H7 (cell line): ENCODE results near the gene AK6. TPM values are rescaled to one million over a fixed set of nuclear protein-coding genes. Genes with fewer than 3 reads are reported as not detected.

Experiments used
- DNase-seq: peaks from one replicate; pipeline ENCODE4 v3.0.0; 2012
- H3K27me3 ChIP-seq: 2 replicates; pipeline ENCODE4 v1.6.0; 2011; ENCODE audit warnings: mild to moderate bottlenecking, low read length; ENCODE audit not compliant: control insufficient read depth, insufficient read depth
- H3K36me3 ChIP-seq: replicated peaks from 2 replicates; pipeline ENCODE4 v1.5.1; 2011; ENCODE audit warnings: low read length; ENCODE audit not compliant: control insufficient read depth, insufficient read depth
- H3K4me3 ChIP-seq: 2 replicates; pipeline ENCODE4 v1.5.1; 2011; ENCODE audit warnings: low read depth, mild to moderate bottlenecking, control low read depth, low read length, moderate library complexity; ENCODE audit not compliant: insufficient read depth
- total RNA-seq: library from RNA; depleted of rRNA; stranded (reverse); fragments of >200 nt; shearing (Covaris generic); gene quantifications from 2 replicates; pipeline ENCODE4 v1.2.3, GENCODE V29; 2014; rRNA removed

The AK6 gene
- total RNA-seq, 1 experiment from 2014 or later = 34.2 TPM

DNA sequence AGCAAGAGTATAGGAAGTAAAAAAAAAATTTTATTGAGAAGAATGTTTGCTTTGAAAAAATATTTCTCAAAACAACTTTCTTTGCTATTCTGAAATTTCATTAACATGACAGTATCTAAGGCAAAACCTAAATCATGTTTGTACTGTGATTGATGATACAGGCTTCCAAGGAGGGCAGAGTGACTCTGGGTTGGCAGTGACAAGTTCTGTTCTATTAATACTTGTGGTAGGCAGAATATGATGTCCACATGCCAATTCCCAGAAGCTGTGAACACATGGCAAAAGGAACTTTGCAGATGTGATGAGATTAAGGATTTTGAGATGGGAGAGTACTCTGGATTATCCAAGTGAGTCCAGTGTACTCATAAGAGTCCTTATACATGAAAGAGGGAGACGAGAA is 53.3 kb downstream of the AK6 start:
- Histone ChIP-seq H3K4me3 (no peak overlapping the region), H3K36me3 (no peaks in the 10 kb centered on the region; the same call in 1 of the 2 replicates), H3K27me3 (no peaks in the 10 kb centered on the region)
- no peak for DNase-seq

DNA sequence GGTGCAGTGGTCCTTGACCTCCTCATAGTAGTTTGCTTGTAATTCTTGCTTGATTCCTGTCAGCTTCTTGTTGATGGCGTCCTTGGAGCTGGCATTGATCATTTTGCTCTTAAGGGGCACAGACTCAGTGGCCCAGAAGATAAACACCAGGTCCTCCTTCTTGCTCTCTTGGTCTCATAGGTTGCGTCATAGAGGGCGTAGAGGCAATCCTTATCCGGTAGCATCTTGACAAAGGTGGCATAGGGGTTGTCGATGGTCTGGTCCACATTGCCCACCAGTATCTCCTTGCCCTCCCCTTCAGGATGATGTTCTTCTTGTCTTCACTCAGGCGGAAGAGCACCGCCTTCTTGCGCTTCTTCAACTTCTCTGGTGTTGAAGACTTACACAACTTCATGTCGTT is 55.9 kb downstream of the AK6 start:
- no peak for DNase-seq
- no peaks in the 10 kb centered on the region; the same call in 1 of the 2 replicates for H3K36me3 ChIP-seq
- no peak overlapping the region for H3K4me3 ChIP-seq
- no peaks in the 10 kb centered on the region for H3K27me3 ChIP-seq

DNA sequence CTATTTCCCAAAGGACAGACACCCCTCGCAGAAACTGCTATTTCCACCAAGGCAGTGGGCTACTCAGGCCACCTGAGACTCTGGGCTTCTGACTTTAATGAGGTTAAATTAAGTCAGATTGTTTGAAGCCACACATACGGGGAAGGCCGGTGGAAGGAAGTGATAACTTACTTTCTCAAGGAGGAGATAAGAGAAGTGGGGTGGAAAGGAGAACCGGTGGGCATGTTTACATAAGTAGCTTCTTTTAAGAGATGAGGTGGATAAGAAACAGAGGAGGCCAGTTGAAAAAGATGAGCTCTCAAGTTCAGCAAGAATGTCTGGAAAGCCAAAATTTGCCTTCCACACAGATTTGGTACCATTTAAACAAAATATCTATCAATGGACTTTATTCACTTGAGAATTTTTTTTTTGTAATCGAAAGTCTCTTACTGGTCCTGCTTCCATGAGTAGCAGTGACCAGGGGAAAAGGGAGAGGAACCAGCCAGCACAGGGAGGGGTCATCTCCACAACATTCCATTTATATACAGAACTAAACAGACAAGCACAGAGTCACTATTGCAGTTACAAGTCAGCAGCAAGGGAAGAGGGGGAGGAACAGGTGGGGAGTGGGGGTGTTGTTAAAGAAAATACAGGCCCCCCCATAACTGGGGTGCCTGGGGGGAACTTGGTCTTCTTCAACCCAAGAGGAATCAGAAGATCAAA is 56.7 kb downstream of the AK6 start:
- H3K4me3 ChIP-seq = no peak overlapping the region

DNA sequence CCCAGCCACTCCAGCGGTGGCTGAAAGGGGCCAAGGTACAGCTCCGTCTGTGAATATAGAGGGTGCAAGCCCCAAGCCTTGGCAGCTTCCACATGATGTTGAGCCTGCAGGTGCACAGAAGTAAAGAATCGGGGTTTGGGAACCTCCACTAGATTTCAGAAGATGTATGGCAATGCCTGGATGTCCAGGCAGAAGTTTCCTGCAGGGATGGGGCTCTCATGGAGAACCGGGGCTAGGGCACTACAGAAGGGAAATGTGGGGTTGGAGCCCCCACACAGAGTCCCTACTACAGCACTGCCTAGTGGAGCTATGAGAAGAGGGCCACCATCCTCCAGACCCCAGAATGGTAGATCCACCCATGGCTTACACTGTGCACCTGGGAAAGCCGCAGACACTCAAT is 59.9 kb downstream of the AK6 start:
- Histone ChIP-seq H3K36me3 (no peaks in the 10 kb centered on the region; the same call in 1 of the 2 replicates), H3K27me3 (no peaks in the 10 kb centered on the region), H3K4me3 (no peak overlapping the region)
- DNase-seq = no peak

More for the DNA sequence above, 56.7 kb downstream of the AK6 start:
- no peak for DNase-seq
- Histone ChIP-seq H3K36me3 (no peaks in the 10 kb centered on the region; the same call in 1 of the 2 replicates), H3K27me3 (no peaks in the 10 kb centered on the region)

DNA sequence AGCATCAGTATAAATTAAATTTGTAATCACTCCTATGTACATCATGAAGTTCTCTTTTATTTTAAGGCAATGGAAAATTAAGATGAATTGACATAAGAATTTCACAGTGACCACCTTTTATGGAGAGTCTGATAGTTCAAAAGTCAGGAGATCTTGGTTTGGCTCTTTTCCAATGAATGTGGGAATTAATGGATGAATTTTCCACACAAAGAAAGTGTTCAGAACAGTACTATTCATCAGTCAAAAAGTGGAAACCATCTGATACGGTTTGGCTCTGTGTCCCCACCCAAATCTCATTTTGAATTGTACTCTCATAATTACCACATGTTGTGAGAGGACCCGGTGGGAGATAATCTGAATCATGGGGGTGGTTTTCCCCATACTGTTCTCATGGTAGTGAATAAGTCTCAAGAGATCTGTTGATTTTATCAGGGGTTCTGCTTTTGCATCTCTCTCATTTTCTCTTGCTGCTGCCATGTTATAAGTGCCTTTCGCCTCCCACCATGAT is 61.2 kb downstream of the AK6 start:
- Histone ChIP-seq H3K36me3 (no peaks in the 10 kb centered on the region), H3K27me3 (no peaks in the 10 kb centered on the region), H3K4me3 (no peak overlapping the region)
- no peak for DNase-seq

DNA sequence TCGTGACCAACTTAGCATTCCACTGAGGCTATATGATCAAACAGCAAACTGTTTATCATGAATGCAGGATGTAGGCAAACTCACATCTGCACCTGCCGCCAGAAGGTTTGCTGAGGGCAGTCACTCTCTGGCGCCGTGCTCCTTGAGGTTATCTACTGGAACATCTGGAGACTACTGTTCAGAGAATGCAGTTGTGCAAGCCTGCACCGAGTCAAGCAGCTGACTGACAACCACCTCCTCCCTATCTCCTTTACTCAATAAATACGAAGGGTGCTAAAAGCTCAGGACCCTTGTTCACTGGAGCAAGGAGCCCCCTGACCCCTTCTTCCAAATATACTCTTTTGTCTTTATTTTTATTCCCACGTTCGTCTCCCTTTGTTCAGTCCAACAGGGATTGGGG is 63.8 kb downstream of the AK6 start:
- H3K4me3 ChIP-seq = no peak overlapping the region
- H3K36me3 ChIP-seq = no peaks in the 10 kb centered on the region
- no peak for DNase-seq
- no peaks in the 10 kb centered on the region for H3K27me3 ChIP-seq

Other genes starting within 250 kb of the AK6 start
- gene CCNB1, start 202.4 kb downstream of the AK6 start, total RNA-seq = 328 and 432 TPM in 2 replicates
- 101 and 132 TPM in 2 replicates for gene CENPH, start 179.9 kb downstream of the AK6 start, total RNA-seq
- gene CDK7, start 134.6 kb downstream of the AK6 start, total RNA-seq = 43.9 and 67.9 TPM in 2 replicates
- gene CCDC125, start 36.7 kb downstream of the AK6 start, total RNA-seq = 0.30 TPM in 1 of 2 replicates, not detected in the other
- 84.4 and 105 TPM in 2 replicates for gene TAF9, start within 50 bp of the AK6 start, total RNA-seq
- gene RAD17, start 298 bp upstream of the AK6 start, total RNA-seq = 39.1 TPM in 2 replicates
- gene MARVELD2, start 45.6 kb upstream of the AK6 start, total RNA-seq = 15.6 and 19.9 TPM in 2 replicates
- gene OCLN, start 123.3 kb upstream of the AK6 start, total RNA-seq = 33.3 and 39.9 TPM in 2 replicates
- 59.2 and 61.4 TPM in 2 replicates for gene GTF2H2C, start 190.7 kb upstream of the AK6 start, total RNA-seq